CD4-positive, alpha-beta T cell (primary cell): Measurements from ENCODE around the gene MRPL32. TPM values are rescaled to one million over a fixed set of nuclear protein-coding genes. Genes with fewer than 3 reads are reported as not detected.

ENCODE experiments used
- ATAC-seq: fragments of 200-7000 bp; cut with Tn5 transposase; one replicate; pipeline ENCODE4 v1.10.0; 2022; ENCODE audit warnings: mild to moderate bottlenecking; ENCODE audit not compliant: poor library complexity
- CTCF ChIA-PET: fragments of 350-600 bp; sonication (Branson Sonifier 250); formaldehyde crosslinking; loops from one replicate; lab custom pipeline; 2021; ENCODE audit warnings: antibody characterized with exemption, inconsistent platforms; lab: Charles Lee
- POLR2A ChIA-PET: fragments of 350-600 bp; sonication (Branson Sonifier 250); formaldehyde crosslinking; loops from one replicate; lab custom pipeline; 2021; ENCODE audit warnings: antibody characterized with exemption, inconsistent platforms; lab: Charles Lee
- DNase-seq, 14 experiments: peaks; one replicate each; pipeline ENCODE4 v3.0.0-alpha.2; 2013 to 2020; ENCODE audit warnings: mixed read lengths in 2 of 14
- H3K27ac ChIP-seq, 2 donors: one replicate each; pipeline versions ENCODE4 v1.5.1 to v1.7.0; 2013; ENCODE audit warnings: low read length in 2 of 2, low read depth in 1 of 2, mild to moderate bottlenecking in 1 of 2
- H3K27me3 ChIP-seq, 2 experiments: 1 replicate in 1 of 2; 2 replicates in 1 of 2; pipeline versions ENCODE4 v1.6.1 to v1.7.0; 2013; ENCODE audit warnings: low read length in 2 of 2, control low read depth in 1 of 2, mild to moderate bottlenecking in 1 of 2, moderate library complexity in 1 of 2; ENCODE audit not compliant: insufficient read depth in 2 of 2, control insufficient read depth in 1 of 2
- H3K36me3 ChIP-seq: one replicate; pipeline ENCODE4 v1.6.1; 2013; ENCODE audit warnings: low read length, control low read depth; ENCODE audit not compliant: insufficient read depth
- H3K4me1 ChIP-seq: one replicate; pipeline ENCODE4 v1.6.1; 2013; ENCODE audit warnings: low read length, control low read depth; ENCODE audit not compliant: insufficient read depth
- H3K4me3 ChIP-seq: one replicate; pipeline ENCODE4 v1.5.1; 2013; ENCODE audit warnings: mild to moderate bottlenecking, low read length, moderate library complexity
- H3K9me3 ChIP-seq, 2 experiments: 1 replicate in 1 of 2; 2 replicates in 1 of 2; pipeline versions ENCODE4 v1.6.1 to v1.7.0; 2013; ENCODE audit warnings: low read length in 2 of 2, mild to moderate bottlenecking in 2 of 2, control low read depth in 1 of 2, moderate library complexity in 1 of 2; ENCODE audit not compliant: control insufficient read depth in 1 of 2, insufficient read depth in 1 of 2
- H3K27ac Mint-ChIP-seq: one replicate; pipeline ENCODE4 v1.8.0; 2020; ENCODE audit warnings: mixed read lengths
- H3K27me3 Mint-ChIP-seq: one replicate; pipeline ENCODE4 v1.8.0; 2021; ENCODE audit warnings: mixed read lengths
- H3K36me3 Mint-ChIP-seq: one replicate; pipeline ENCODE4 v1.8.0; 2021; ENCODE audit warnings: low read depth, mixed read lengths
- H3K4me1 Mint-ChIP-seq: one replicate; pipeline ENCODE4 v1.8.0; 2021; ENCODE audit warnings: low read depth, mixed read lengths
- H3K4me3 Mint-ChIP-seq: one replicate; pipeline ENCODE4 v1.8.0; 2020; ENCODE audit warnings: mild to moderate bottlenecking, mixed read lengths
- H3K9me3 Mint-ChIP-seq: one replicate; pipeline ENCODE4 v1.8.0; 2020; ENCODE audit warnings: mixed read lengths
- CTCF ChIP-seq: fragments of 200-600 bp; IDR thresholded peaks from one replicate; pipeline ENCODE4 v1.8.0; 2022; ENCODE audit warnings: antibody characterized with exemption, mild to moderate bottlenecking
- intact Hi-C, 2 experiments: fragments of 100-400 bp; cut with DNase I in 1 of 2; cut with micrococcal nuclease in 1 of 2; formaldehyde crosslinking; loops; one replicate each; pipeline versions ENCODE4 v1.15.1 to v1.9.0; 2023 to 2025; cut with DNase I, micrococcal nuclease
- total RNA-seq, 174 experiments: library from RNA in 2 of 174; stranded (reverse) in 2 of 174; gene quantifications; one replicate each; pipeline ENCODE4 v1.2.3 and lab custom pipeline; 2021 to 2026

MRPL32 gene
- total RNA-seq, 2 experiments from 2014 or later: 57.1 to 60.7 TPM

GRCh38 chr7:42956062-42956461, 23.9 kb downstream of the MRPL32 start:
- ChIA-PET CTCF (no interaction called here), POLR2A (no interaction called here)
- Histone ChIP-seq H3K36me3 (no peaks in the 10 kb centered on the region), H3K4me3 (no peak overlapping the region), H3K27me3 (peaks cover 7 to 16% of the 10 kb centered on the region in 2 experiments), H3K27ac (no peak overlapping the region), H3K9me3 (peaks cover 0 to 11% of the 10 kb centered on the region in 2 experiments), H3K4me1 (no peaks in the 10 kb centered on the region)
- H3K4me1 Mint-ChIP-seq: no peaks in the 10 kb centered on the region
- no peak overlapping the region for H3K27ac Mint-ChIP-seq
- no peak overlapping the region for H3K4me3 Mint-ChIP-seq
- H3K27me3 Mint-ChIP-seq: peaks cover 15% of the 10 kb centered on the region
- H3K36me3 Mint-ChIP-seq: no peaks in the 10 kb centered on the region
- ATAC-seq (no peak), DNase-seq (no peak)
- no peak for TF ChIP-seq CTCF
- H3K9me3 Mint-ChIP-seq: peaks cover 4% of the 10 kb centered on the region
- intact Hi-C loops: no loop called here

GRCh38 chr7:42959549-42959948, 27.4 kb downstream of the MRPL32 start:
- DNase-seq (no peak), ATAC-seq (no peak)
- intact Hi-C loops: no loop called here
- CTCF ChIA-PET: no interaction called here
- TF ChIP-seq CTCF: no peak
- Mint-ChIP-seq H3K27me3 (peaks cover 10% of the 10 kb centered on the region), H3K4me1 (no peaks in the 10 kb centered on the region), H3K9me3 (peaks cover 4% of the 10 kb centered on the region), H3K36me3 (no peaks in the 10 kb centered on the region), H3K27ac (no peak overlapping the region), H3K4me3 (no peak overlapping the region)
- Histone ChIP-seq H3K27ac (no peak overlapping the region), H3K27me3 (peaks cover 9 to 16% of the 10 kb centered on the region in 2 experiments), H3K9me3 (peaks cover 0 to 11% of the 10 kb centered on the region in 2 experiments), H3K36me3 (no peaks in the 10 kb centered on the region), H3K4me1 (no peaks in the 10 kb centered on the region), H3K4me3 (no peak overlapping the region)
- POLR2A ChIA-PET: no interaction called here

GRCh38 chr7:42960762-42961161, 28.6 kb downstream of the MRPL32 start:
- Histone ChIP-seq H3K36me3 (no peaks in the 10 kb centered on the region), H3K27me3 (peaks cover 9 to 16% of the 10 kb centered on the region in 2 experiments), H3K9me3 (peaks cover 0 to 7% of the 10 kb centered on the region in 2 experiments), H3K4me1 (no peaks in the 10 kb centered on the region), H3K4me3 (no peak overlapping the region), H3K27ac (no peak overlapping the region)
- Mint-ChIP-seq H3K9me3 (peaks cover 2% of the 10 kb centered on the region), H3K27ac (no peak overlapping the region), H3K27me3 (peaks cover 15% of the 10 kb centered on the region), H3K4me3 (no peak overlapping the region), H3K36me3 (no peaks in the 10 kb centered on the region), H3K4me1 (no peaks in the 10 kb centered on the region)
- DNase-seq (no peak), ATAC-seq (no peak)
- POLR2A ChIA-PET: no interaction called here
- intact Hi-C loops: no loop called here
- CTCF ChIA-PET: no interaction called here
- no peak for TF ChIP-seq CTCF
